ENCODE data around the gene POLR2A.
"Not testable (repeated sequence)": the region's sequence is repeated elsewhere in the genome, so short reads cannot be mapped to it uniquely, and the experiment has no call there.

Gene POLR2A

DNA sequence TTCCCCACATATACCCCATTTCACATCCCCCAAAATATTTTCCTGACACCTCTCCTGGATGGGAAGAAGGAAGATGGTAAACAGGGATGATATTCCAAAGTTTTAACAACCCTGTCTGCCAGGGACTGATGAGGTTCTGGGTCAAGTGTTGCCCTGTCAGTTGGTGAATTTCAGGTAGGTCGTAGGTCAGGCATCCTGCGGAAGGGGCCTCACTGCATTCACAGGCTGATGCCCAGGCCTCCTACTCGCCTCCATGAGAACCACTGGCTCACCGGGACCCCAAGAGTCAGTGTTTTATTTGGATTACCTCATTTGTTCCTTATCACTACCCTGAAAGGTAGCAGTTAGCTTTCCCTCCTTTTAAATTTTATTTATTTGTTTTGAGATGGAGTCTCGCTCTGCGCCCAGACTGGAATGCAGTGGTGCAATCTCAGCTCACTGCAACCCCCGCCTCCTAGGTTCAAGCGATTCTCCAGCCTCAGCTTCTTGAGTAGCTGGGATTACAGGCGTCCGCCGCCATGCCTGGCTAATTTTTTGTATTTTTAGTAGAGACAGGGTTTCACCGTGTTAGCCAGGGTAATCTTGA, 15.3 kb upstream of the POLR2A start:
- TF ChIP-seq, protein P1, sequence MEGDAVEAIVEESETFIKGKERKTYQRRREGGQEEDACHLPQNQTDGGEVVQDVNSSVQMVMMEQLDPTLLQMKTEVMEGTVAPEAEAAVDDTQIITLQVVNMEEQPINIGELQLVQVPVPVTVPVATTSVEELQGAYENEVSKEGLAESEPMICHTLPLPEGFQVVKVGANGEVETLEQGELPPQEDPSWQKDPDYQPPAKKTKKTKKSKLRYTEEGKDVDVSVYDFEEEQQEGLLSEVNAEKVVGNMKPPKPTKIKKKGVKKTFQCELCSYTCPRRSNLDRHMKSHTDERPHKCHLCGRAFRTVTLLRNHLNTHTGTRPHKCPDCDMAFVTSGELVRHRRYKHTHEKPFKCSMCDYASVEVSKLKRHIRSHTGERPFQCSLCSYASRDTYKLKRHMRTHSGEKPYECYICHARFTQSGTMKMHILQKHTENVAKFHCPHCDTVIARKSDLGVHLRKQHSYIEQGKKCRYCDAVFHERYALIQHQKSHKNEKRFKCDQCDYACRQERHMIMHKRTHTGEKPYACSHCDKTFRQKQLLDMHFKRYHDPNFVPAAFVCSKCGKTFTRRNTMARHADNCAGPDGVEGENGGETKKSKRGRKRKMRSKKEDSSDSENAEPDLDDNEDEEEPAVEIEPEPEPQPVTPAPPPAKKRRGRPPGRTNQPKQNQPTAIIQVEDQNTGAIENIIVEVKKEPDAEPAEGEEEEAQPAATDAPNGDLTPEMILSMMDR (IDR thresholded peaks at IDR 0.05; ENCODE audit: low read depth, low read length), result no peak
- H3K4me3 ChIP-seq (ENCODE audit: low read depth, low read length), result no peak overlapping the region

DNA sequence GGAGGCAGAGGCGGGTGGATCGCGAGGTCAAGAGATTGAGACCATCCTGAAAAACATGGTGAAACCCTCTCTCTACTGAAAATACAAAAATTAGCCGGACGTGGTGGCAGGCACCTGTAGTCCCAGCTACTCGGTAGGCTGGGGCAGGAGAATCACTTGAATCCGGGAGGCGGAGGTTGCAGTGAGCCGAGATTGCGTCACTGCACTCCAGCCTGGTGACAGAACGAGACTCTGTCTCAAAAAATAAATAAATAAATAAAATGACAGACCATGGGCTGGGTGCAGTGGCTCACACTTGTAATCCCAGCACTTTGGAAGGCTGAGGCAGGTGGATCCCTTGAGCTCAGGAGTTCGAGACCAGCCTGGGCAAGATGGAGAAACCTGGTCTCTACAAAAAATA, 14.3 kb upstream of the POLR2A start:
- not testable (repeated sequence) for H3K4me3 ChIP-seq (ENCODE audit: low read depth, low read length)

DNA sequence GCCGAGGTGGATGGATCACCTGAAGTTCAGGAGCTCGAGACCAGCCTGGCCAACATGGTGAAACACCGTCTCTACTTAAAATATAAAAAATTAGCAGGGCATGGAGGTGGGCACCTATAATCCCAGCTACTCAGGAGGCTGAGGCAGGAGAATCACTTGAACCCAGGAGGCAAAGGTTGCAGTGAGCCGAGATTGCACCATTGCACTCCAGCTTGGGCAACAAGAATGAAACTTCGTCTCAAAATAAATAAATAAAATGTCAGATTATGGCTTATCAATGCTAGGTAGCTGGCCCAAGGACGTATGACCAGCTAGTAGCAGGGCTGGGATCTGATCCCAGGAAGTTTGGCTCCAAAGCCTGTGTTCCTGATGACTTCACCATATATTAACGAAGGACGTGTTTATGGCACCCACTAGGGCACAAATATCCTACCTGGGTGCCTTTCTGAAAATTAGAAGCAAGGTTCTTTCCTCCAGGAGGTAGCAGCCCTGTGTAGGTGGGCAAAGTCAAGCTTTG, 13.7 kb upstream of the POLR2A start:
- H3K4me3 ChIP-seq (ENCODE audit: low read depth, low read length), result not testable (repeated sequence)

DNA sequence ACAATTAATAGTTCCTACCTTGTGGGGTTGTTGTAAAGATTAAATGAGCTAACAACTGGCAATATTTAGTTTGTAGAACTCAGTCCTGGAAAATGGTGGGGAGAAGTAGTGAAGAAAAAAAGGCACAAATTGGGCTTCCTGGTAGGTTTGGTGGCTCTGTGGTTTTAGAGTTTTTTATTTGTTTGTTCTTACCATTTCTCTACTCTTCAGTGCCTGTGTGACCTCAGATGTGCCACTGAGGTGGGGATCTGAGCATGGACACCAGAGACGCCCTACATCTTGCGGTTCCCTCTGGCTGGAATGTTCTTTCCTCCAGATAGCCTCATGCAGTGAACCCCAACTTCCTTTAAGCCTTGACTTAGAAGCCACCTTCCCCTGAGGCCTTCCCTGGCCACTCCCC, 12.4 kb upstream of the POLR2A start:
- TF ChIP-seq, protein P1 (IDR thresholded peaks at IDR 0.05; ENCODE audit: low read depth, low read length), result no peak
- H3K4me3 ChIP-seq (ENCODE audit: low read depth, low read length), result no peak overlapping the region

DNA sequence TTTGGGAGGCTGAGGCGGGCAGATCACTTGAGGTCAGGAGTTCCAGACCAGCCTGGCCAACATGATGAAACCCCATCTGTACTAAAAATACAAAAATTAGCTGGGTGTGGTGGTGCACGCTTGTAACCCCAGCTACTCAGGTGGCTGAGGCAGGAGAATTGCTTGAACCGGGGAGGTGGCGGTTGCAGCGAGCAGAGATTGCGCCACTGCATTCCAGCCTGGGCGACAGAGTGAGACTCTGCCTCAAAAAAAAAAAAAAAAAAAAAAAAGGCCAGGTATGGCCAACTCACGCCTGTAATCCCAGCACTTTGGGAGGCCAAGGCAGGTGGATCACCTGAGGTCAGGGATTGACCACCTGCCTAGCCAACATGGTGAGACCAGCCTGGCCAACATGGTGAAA, 9.4 kb upstream of the POLR2A start:
- H3K4me3 ChIP-seq (ENCODE audit: low read depth, low read length), result not testable (repeated sequence)

DNA sequence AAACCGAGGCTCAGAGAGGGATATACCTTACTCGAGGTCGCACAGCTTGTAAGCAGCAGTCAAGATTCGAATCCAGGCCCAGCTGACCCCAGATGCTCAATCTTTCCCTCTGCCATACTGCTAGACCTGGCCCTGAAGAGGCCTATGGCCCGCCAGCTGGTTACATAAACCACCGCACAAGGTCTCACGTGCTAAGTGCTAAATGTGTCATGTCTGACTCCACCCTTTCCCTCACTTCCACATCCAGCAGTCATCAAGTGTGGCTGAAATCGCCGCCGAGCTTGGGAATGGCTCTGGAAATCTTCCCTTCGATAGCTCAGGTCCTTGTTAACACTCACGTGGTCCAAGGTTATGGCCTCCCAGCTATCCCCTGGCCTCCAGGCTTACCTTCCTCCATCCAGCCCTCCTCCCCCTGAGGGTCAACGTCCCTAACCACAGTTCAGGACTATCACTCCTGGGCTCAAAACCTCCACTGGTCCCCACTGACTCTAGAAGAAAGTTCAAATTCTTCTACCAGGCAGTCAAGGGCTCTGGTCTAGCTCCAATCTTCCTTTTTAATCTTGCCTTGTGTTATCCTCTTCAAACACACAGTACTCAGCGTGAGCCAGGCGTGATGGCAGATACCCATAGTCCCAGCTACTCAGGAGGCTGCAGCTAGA, 8.3 kb upstream of the POLR2A start:
- H3K4me3 ChIP-seq (ENCODE audit: low read depth, low read length), result no peak overlapping the region

DNA sequence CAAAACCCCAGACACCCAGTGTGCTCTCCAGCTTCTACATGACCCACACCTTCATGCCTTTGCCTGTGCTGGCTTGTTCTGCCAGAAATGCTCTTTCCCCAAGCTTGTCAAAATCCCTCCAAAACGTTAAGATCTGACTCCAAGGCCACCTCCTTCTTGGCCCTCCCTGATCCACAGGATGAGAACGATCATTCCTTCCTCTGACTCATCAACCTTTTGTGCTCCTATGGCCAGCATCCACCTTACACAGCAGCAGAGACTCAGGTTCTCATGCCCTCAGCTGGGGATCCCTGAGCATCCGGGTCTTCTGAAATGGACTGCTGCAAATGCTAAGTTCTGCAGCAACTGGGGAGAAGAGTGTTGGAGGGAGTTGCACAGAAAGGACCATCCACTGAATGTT, 7.7 kb upstream of the POLR2A start:
- TF ChIP-seq, protein P1 (IDR thresholded peaks at IDR 0.05; ENCODE audit: low read depth, low read length), result no peak
- H3K4me3 ChIP-seq (ENCODE audit: low read depth, low read length), result peak overlapping the region; percentile 87; the same call in 1 of the 2 replicates

More for the DNA sequence above, 8.3 kb upstream of the POLR2A start:
- TF ChIP-seq, protein P1 (IDR thresholded peaks at IDR 0.05; ENCODE audit: low read depth, low read length), result no peak

DNA sequence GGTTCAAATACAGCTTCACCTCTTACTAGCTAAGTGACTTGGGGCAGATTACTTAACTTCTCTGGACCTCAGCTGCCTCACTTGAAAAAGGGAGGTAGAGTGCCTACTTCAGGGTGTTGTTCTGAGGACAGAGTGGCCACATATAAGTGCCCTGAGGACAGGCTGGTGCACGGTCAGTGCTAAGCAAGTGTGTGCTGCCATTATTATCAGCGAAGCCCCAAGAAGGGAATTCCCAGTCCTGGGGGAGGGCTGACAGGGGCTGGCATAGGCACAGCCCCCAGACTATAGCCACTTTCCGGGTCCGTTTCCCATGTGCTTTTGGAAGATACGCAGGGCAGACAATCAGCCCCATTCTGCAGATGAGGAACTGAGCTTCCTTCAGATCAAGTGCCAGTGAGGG, 7.2 kb upstream of the POLR2A start:
- TF ChIP-seq, protein P1 (IDR thresholded peaks at IDR 0.05; ENCODE audit: low read depth, low read length), result no peak
- H3K4me3 ChIP-seq (ENCODE audit: low read depth, low read length), result peak overlapping the region; percentile 87
